ENCODE results near the gene SLC6A8.
"Not testable (repeated sequence)": the region's sequence is repeated elsewhere in the genome, so short reads cannot be mapped to it uniquely, and the experiment has no call there.

SLC6A8 gene

DNA sequence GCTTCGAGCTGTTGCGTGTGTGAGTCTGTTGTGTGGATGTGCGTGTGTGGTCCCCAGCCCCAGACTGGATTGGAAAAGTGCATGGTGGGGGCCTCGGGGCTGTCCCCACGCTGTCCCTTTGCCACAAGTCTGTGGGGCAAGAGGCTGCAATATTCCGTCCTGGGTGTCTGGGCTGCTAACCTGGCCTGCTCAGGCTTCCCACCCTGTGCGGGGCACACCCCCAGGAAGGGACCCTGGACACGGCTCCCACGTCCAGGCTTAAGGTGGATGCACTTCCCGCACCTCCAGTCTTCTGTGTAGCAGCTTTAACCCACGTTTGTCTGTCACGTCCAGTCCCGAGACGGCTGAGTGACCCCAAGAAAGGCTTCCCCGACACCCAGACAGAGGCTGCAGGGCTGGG is 8.4 kb downstream of the SLC6A8 start:
- H3K9ac ChIP-seq (ENCODE audit: low read length), result no peak overlapping the region
- no peak overlapping the region for H3K4me3 ChIP-seq (ENCODE audit: low read length)
- H3K27ac ChIP-seq (ENCODE audit: low read depth, low read length), result no peak overlapping the region
- H3K4me1 ChIP-seq (ENCODE audit: control insufficient read depth, insufficient read depth, low read length), result peaks cover 4% of the 10 kb centered on the region
- H3K27me3 ChIP-seq (ENCODE audit: control insufficient read depth, insufficient read depth, low read length), result no peaks in the 10 kb centered on the region
- no peaks in the 10 kb centered on the region for H3K36me3 ChIP-seq (ENCODE audit: control insufficient read depth, insufficient read depth, low read length)

DNA sequence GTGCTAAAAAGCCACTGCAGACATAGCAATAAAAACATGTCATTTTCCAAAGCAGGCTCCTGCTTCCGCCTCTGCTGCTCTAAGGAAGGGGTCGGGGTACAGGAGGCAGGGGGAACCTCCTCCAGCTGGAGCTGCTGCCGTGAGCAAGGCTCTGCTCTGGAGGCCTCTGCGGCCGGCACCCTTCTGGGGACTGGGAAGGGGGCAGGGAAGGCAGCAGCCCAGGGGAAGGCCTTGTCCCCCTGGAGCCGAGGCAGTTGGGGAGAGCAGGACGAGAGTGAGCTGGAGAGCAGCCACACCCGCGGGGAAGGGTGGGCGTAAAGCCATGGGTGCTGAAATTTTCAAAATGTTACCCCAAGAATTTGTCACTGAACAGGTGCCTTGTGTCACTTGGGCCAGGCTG is 8.8 kb downstream of the SLC6A8 start:
- not testable (repeated sequence) for H3K27me3 ChIP-seq (ENCODE audit: control insufficient read depth, insufficient read depth, low read length); H3K4me3 ChIP-seq (ENCODE audit: low read length); H3K4me1 ChIP-seq (ENCODE audit: control insufficient read depth, insufficient read depth, low read length); H3K9ac ChIP-seq (ENCODE audit: low read length); H3K36me3 ChIP-seq (ENCODE audit: control insufficient read depth, insufficient read depth, low read length); H3K27ac ChIP-seq (ENCODE audit: low read depth, low read length)

DNA sequence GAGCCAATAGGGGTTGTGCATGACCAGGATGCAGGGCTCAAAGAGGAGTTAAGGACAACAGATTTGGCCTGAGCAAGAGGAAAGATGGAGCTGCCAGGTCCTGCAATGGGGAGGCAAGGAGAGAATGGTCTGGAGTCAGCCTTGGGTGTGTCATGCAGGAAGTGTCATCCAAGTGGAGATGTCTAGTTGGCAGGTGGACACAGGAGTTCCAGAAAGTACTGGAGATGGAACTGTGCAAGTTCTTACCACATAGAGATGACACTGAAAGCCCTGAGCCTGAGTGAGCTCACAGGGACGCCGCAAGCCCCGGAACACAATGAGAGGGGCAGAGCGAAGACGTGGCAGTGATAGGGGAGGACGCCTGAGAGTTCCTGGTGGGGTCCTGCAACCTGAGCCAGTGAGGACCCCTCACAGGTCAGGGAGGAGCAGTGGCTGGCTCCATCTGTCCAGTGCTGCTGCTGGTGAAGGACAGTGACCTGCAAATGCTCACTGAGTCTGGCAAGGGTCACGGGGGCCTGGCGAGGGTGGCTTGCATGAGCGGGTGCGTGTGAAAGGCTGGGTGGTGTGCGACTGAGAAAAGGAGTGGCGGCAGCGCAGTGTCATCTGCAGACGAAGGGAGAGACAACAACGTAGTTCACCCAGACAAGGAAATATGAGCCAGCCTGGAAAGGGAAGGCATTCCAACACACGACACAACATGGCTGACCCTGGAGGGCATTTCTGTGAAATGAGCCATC is 9.4 kb downstream of the SLC6A8 start:
- not testable (repeated sequence) for H3K27ac ChIP-seq (ENCODE audit: low read depth, low read length); H3K27me3 ChIP-seq (ENCODE audit: control insufficient read depth, insufficient read depth, low read length); H3K4me3 ChIP-seq (ENCODE audit: low read length); H3K9ac ChIP-seq (ENCODE audit: low read length); H3K36me3 ChIP-seq (ENCODE audit: control insufficient read depth, insufficient read depth, low read length); H3K4me1 ChIP-seq (ENCODE audit: control insufficient read depth, insufficient read depth, low read length)

DNA sequence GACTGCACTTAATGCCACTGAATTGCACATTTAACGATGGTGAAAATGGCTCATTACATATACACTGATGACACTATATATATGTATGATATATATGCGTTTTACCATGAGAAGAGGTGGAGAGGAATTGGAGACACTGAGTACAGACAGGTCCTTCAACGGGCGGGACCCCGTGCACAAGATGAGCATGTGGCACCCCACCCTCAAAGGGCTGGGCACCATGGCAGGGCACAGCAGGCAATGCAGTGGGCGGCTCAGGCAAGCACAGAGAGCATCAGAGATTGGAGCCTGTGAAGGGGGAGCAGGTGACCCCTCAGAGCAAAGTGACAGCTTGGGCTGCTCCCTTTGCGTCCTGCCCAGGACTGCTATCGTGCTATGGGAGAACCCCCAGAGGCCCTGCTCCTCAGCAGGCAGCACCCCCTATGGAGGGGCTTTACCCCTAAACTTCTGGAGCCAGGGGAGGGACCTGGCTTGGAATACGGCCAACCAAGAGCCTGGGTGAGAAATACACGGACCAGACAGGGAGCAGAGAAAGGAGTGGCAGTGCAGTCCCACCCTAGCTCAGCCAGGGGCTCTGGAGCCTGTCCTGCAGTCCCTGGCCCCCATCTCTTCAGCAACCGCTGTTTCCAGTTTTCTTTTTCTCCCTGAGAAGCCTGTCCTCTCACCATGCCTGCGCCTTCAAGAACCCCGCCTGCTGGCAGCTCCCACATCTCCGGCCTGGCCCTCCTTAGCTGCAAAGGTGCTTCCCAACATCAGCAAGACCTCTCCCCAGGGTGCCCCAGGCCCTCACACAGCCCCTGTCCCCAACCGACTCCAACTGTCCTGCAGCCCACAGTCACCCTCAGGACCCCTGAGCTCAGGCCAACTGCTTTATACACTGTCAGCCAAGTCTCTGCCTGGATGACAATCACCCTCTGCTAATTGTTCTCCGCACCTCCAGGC is 10.5 kb downstream of the SLC6A8 start:
- Histone ChIP-seq H3K27ac (ENCODE audit: low read depth, low read length) (no peak overlapping the region), H3K36me3 (ENCODE audit: control insufficient read depth, insufficient read depth, low read length) (peaks cover 4% of the 10 kb centered on the region), H3K27me3 (ENCODE audit: control insufficient read depth, insufficient read depth, low read length) (no peaks in the 10 kb centered on the region), H3K4me1 (ENCODE audit: control insufficient read depth, insufficient read depth, low read length) (peaks cover 4% of the 10 kb centered on the region), H3K4me3 (ENCODE audit: low read length) (peak overlapping the region; percentile 15), H3K9ac (ENCODE audit: low read length) (no peak overlapping the region)

DNA sequence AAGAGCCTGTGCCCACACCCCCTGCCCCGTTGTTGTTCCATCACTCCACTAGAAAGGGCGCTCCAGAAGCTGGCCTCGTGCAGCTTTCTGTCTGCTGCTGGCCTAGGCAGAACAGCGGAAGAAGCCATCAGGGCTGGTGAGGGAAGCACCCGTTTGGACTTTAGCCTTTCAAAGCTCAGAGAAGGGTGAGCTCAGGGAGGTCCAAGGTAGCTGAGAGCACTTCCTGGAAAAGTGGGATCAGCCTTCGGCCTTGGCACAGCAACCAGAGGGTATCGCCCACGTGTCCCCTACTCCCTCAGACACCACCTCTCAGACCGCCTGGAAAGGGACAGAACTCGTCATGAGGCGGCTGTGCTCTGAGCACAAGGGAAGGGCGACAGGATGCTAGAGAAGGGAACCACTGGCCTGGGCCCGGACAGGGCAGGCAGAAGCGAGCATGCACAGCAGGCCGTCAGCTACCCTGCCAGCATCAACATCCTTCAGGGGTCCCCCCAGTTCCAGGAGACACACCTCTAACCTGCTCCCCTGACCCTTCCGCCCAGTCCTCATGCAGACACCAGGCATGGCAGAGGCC is 11.6 kb downstream of the SLC6A8 start:
- H3K36me3 ChIP-seq (ENCODE audit: control insufficient read depth, insufficient read depth, low read length); H3K9ac ChIP-seq (ENCODE audit: low read length); H3K4me1 ChIP-seq (ENCODE audit: control insufficient read depth, insufficient read depth, low read length); H3K4me3 ChIP-seq (ENCODE audit: low read length); H3K27me3 ChIP-seq (ENCODE audit: control insufficient read depth, insufficient read depth, low read length): not testable (repeated sequence)
- H3K27ac ChIP-seq (ENCODE audit: low read depth, low read length), result peak overlapping the region; percentile 81

DNA sequence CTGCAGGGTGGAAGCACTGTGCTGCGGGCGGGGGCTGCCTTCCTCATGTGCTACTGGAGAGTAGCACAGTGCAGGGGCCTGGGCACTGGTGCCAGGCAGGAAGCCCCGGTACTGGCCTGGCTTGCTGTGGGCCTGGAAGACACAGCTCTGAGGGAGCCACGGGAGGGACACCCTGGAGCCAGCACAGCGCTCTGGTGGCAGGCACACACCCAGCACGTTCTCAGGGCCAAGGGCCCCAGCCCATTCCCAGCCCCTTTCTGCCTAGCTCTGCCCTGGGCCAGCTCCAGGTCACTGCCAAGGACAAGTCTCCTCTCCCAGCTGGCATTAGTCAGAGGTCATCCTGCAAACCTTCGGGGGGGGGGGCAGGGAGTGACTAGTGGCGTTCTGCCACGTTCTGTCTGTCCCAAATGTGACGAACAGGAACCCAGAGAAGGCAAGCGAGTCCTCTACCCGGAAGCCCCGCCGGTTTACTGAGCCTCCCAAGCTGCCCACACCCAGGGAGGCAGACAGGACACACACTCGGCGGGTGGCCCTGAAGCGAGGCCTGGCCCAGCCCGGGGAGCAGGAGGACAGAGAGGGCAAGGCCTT is 12.2 kb downstream of the SLC6A8 start:
- peak overlapping the region; percentile 81 for H3K27ac ChIP-seq (ENCODE audit: low read depth, low read length)
- H3K9ac ChIP-seq (ENCODE audit: low read length); H3K4me3 ChIP-seq (ENCODE audit: low read length); H3K27me3 ChIP-seq (ENCODE audit: control insufficient read depth, insufficient read depth, low read length); H3K4me1 ChIP-seq (ENCODE audit: control insufficient read depth, insufficient read depth, low read length); H3K36me3 ChIP-seq (ENCODE audit: control insufficient read depth, insufficient read depth, low read length): not testable (repeated sequence)

DNA sequence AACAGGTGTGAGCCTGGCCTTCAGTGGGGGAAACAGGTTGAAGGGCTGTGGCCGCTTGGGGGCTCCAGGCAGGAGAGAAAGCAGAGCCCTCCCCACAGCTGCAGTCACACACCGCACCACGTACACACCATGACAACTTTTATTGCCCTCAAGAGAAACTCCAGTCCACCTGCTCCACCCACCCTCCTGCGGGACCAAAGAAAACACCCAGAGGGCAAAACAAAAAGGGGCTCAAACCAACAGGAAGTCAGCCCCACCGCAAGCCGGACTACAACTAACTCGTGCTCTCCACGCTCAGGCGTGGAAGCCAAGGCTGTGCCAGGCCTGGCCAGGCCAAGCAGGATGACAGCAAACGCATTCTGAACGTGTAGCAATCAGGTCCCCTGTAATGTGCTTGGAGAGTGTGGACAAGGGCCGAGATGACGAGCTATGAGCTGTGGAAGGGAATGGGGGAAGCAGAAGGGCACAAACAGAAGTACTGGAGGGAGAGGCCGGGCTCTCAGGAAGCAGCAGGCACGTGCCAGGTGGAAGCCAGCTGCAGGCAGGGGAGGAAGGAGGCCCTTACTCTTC is 12.7 kb downstream of the SLC6A8 start:
- Histone ChIP-seq H3K4me3 (ENCODE audit: low read length) (no peak overlapping the region), H3K27me3 (ENCODE audit: control insufficient read depth, insufficient read depth, low read length) (no peaks in the 10 kb centered on the region), H3K4me1 (ENCODE audit: control insufficient read depth, insufficient read depth, low read length) (peaks cover 10% of the 10 kb centered on the region), H3K9ac (ENCODE audit: low read length) (no peak overlapping the region), H3K27ac (ENCODE audit: low read depth, low read length) (peak overlapping the region; percentile 81), H3K36me3 (ENCODE audit: control insufficient read depth, insufficient read depth, low read length) (peaks cover 4% of the 10 kb centered on the region)

DNA sequence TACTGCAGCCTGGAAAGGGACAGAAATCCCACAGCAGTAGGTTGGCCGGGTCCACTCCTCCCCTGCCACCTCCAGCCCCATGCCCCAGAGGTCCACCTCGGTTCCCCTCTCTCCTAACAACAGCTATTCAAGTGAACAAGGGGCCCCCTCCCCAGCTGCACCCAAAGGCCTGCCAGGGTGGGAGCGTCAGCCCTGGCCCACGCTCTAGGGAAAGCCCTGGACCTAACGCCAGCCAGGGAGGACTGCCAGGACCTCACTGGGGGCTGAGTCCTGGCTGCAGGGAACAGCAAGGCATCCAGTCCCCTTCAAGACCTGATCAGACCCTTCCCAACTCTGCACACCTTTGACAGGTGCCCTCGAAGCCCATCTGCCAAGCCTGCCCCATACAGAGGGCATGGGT is 13.2 kb downstream of the SLC6A8 start:
- Histone ChIP-seq H3K36me3 (ENCODE audit: control insufficient read depth, insufficient read depth, low read length) (peaks cover 4% of the 10 kb centered on the region), H3K27ac (ENCODE audit: low read depth, low read length) (peak overlapping the region; percentile 81), H3K4me3 (ENCODE audit: low read length) (no peak overlapping the region), H3K4me1 (ENCODE audit: control insufficient read depth, insufficient read depth, low read length) (peaks cover 10% of the 10 kb centered on the region), H3K9ac (ENCODE audit: low read length) (no peak overlapping the region), H3K27me3 (ENCODE audit: control insufficient read depth, insufficient read depth, low read length) (no peaks in the 10 kb centered on the region)

DNA sequence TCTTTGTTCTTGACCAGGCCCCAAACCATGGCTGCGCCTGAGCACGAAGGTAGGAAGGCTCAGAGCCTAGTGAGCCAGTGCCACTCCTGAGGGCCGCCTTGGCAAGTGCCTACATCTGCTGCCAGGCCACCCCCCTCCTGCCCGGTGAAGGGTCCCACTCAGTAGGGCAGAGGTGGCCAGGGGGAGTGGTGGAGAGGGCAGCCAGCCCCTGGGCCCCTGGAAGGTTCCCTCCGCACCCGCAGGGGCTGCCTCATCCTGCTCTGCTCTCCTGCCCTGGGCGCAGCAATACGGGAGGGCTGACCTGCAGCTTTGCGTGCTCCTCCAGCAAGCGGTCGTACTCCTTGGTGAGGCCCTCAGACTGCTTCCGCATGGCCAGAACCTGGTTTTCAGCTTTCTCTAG is 14.0 kb downstream of the SLC6A8 start:
- no peak overlapping the region for H3K9ac ChIP-seq (ENCODE audit: low read length)
- H3K4me3 ChIP-seq (ENCODE audit: low read length), result no peak overlapping the region
- peaks cover 4% of the 10 kb centered on the region for H3K36me3 ChIP-seq (ENCODE audit: control insufficient read depth, insufficient read depth, low read length)
- no peaks in the 10 kb centered on the region for H3K27me3 ChIP-seq (ENCODE audit: control insufficient read depth, insufficient read depth, low read length)
- H3K27ac ChIP-seq (ENCODE audit: low read depth, low read length), result peak overlapping the region; percentile 40
- H3K4me1 ChIP-seq (ENCODE audit: control insufficient read depth, insufficient read depth, low read length), result peaks cover 10% of the 10 kb centered on the region

DNA sequence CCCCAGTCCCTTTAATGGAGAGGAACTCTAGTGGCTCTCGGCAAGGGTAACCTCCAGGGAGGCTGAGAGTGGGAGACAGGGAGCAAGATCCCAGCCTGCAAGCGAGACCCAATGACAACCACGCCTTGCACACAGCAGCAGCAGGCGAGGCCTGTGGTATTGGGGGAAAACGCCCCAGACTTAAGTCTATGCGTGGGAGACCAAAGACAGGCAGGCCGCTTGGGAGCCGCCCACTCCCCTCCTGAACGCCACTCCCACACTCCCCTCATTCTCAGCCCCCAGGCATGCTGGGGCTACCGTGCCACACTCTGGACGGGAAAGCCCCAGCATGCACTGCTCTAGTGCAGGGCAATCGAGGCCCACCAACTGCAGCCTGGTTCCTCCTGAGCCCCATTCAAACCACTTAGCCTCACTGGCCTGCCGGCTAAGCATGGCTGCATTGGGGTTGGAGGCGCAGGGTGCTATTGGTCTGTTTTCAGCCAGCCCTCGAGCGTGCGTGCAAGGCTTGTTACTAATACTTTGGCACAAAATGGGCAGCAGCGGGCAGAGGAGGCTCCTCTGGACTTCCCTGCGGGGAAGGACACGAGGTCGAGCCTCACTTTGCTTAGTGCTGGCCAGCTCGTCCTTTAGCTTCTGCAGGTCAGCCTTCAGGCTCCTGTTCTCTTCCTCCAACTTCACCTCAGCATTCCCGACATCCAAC is 14.8 kb downstream of the SLC6A8 start:
- Histone ChIP-seq H3K36me3 (ENCODE audit: control insufficient read depth, insufficient read depth, low read length) (peaks cover 4% of the 10 kb centered on the region), H3K4me3 (ENCODE audit: low read length) (no peak overlapping the region), H3K27ac (ENCODE audit: low read depth, low read length) (peak overlapping the region; percentile 60), H3K27me3 (ENCODE audit: control insufficient read depth, insufficient read depth, low read length) (no peaks in the 10 kb centered on the region), H3K4me1 (ENCODE audit: control insufficient read depth, insufficient read depth, low read length) (peaks cover 10% of the 10 kb centered on the region), H3K9ac (ENCODE audit: low read length) (no peak overlapping the region)

DNA sequence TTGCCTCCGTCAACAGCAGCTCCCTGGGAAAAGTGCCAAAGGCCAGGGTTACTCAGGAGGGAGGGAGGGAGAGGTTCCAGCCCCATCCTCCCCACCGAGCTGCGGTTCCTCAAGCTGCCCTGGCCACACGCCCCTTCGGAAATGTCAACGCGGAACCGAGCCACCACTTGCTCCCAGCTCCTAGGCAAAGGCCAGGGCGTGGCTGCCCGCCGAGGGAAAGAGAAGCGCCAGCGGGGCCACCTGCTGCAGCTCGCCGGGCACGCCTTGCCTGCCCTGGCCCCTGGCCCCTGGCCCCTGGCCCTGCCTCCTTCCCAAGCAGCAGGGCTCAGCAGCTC is 15.3 kb downstream of the SLC6A8 start:
- Histone ChIP-seq H3K4me3 (ENCODE audit: low read length) (no peak overlapping the region), H3K9ac (ENCODE audit: low read length) (no peak overlapping the region), H3K27ac (ENCODE audit: low read depth, low read length) (peak overlapping the region; percentile 60), H3K4me1 (ENCODE audit: control insufficient read depth, insufficient read depth, low read length) (peaks cover 10% of the 10 kb centered on the region), H3K36me3 (ENCODE audit: control insufficient read depth, insufficient read depth, low read length) (peaks cover 4% of the 10 kb centered on the region), H3K27me3 (ENCODE audit: control insufficient read depth, insufficient read depth, low read length) (no peaks in the 10 kb centered on the region)

Data from rectal smooth muscle tissue (tissue), 1 donor.